Esophagus muscularis mucosa (tissue), 4 donors: ENCODE results near the gene TANGO6.

ENCODE experiments used
- CTCF ChIP-seq, 3 experiments: fragments of 200-600 bp in 2 of 3; fragments of 450-650 bp in 1 of 3; sonication (generic) in 2 of 3; IDR thresholded peaks; one replicate each; pipeline ENCODE4 v1.5.1; 2017 to 2019; ENCODE audit warnings: antibody characterized with exemption in 3 of 3, mild to moderate bottlenecking in 2 of 3, moderate library complexity in 1 of 3
- EP300 ChIP-seq: sonication (generic); formaldehyde crosslinking; IDR thresholded peaks from one replicate; pipeline ENCODE4 v1.6.1; 2017; ENCODE audit warnings: antibody characterized with exemption
- POLR2A ChIP-seq: fragments of 450-650 bp; IDR thresholded peaks from one replicate; pipeline ENCODE4 v1.6.1; 2017; ENCODE audit warnings: antibody characterized with exemption, moderate library complexity, mild to moderate bottlenecking, low read depth

DNA sequence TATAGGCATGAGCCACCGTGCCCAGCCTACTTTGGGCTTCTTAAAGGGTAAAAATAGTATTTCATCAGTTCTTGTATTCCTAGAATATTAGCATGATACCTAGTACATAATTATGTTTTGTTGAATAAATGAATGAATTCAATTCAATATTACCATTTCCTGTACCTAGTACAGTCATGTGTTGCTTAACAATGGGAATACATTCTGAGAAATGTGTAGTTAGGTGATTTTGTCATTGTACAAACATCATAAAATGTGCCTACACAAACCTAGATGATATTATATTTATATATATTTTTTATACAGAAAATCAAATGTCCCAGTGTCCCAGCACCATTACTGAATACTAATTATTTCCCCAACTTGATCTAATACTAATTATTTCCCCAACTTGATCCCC is 176.5 kb downstream of the TANGO6 start:
- TF ChIP-seq CTCF (IDR thresholded peaks at IDR 0.05) = no peak
- no peak for TF ChIP-seq EP300
- no peak for TF ChIP-seq POLR2A
